Pancreas (tissue), 10 donors: ENCODE measurements around the gene NUDT5. TPM values are rescaled to one million over a fixed set of nuclear protein-coding genes. Genes with fewer than 3 reads are reported as not detected.
"Not testable (repeated sequence)": the region's sequence is repeated elsewhere in the genome, so short reads cannot be mapped to it uniquely, and the experiment has no call there.

ENCODE experiments used
- ATAC-seq, 4 donors: fragments of 200-7000 bp; cut with Tn5 transposase; one replicate each; pipeline versions ENCODE4 v1.8.0 to v1.9.1; 2020; ENCODE audit warnings: mild to moderate bottlenecking in 4 of 4, moderate library complexity in 4 of 4
- DNase-seq, 6 donors: peaks; one replicate each; pipeline ENCODE4 v3.0.0-alpha.2; 2020
- FAIRE-seq: peaks from 2 replicates; lab custom pipeline; 2012; peaks lifted over from hg19 to GRCh38; lab: Jason Lieb, UNC
- H3K27ac ChIP-seq, 4 donors: fragments of 200-600 bp; sonication (generic); 1 replicate in 3 of 4; 2 replicates in 1 of 4; pipeline versions ENCODE4 v1.5.0 to v1.8.0; 2020
- H3K27me3 ChIP-seq, 4 donors: fragments of 200-600 bp; one replicate each; pipeline ENCODE4 v1.8.0; 2021
- H3K36me3 ChIP-seq, 3 donors: fragments of 200-600 bp; sonication (generic) in 1 of 3; one replicate each; pipeline versions ENCODE4 v1.5.0 to v1.8.0; 2020 to 2021
- H3K4me1 ChIP-seq, 3 donors: fragments of 200-600 bp; one replicate each; pipeline ENCODE4 v1.8.0; 2021
- H3K4me3 ChIP-seq, 4 donors: fragments of 200-600 bp; sonication (generic) in 2 of 4; one replicate each; pipeline versions ENCODE4 v1.5.0 to v1.8.0; 2020 to 2021
- H3K9me3 ChIP-seq, 4 donors: fragments of 200-600 bp; one replicate each; pipeline ENCODE4 v1.8.0; 2021
- WGBS, 2 donors: extraction: QIAGEN DNeasy Blood & Tissue Kit; methylation state at CpG; one replicate each; pipeline ENCODE4 v1.1.7; 2013; 5-methylcytosine and 5-hydroxymethylcytosine counted together
- intact Hi-C, 3 donors: fragments of 100-400 bp; cut with DNase I; formaldehyde crosslinking; loops; one replicate each; pipeline versions ENCODE4 v1.11.1 to v1.14.2; 2022
- polyA plus RNA-seq, 2 donors: library from polyadenylated mRNA; stranded (reverse); fragments of 200-250 nt; gene quantifications; one replicate each; pipeline ENCODE4 v1.2.3, GENCODE V29; 2013
- total RNA-seq, 6 donors: library from RNA; stranded (reverse); fragmentation: NEBNext Ultra II Directional in 4 of 6; extraction: Animal tissue kit (Norgen Biotek cat#: 25700) in 4 of 6; gene quantifications; one replicate each; pipeline versions ENCODE4 v1.2.1 to v1.2.4, GENCODE V29; 2021 to 2023
- TF ChIP-seq, protein P1 (sequence below), 4 donors: fragments of 200-600 bp; sonication (generic) in 3 of 4; IDR thresholded peaks; one replicate each; pipeline versions ENCODE4 v1.5.0 to v1.8.0; 2021; ENCODE audit warnings: antibody characterized with exemption in 4 of 4
- donor health status: healthy with polysubstance abuse.
- donor health status: DM: no; HTN: no; CAD: no; lungs with moderate emphysema.
- donor health status: DM: no; HTN: no; CAD: no.
- donor health status: control.
- donor health status: control.
- donor health status: Bipolar disorder and iron deficiency.
- donor health status: DM: yes; HTN: yes; CAD: no.
- donor health status: DM: no; HTN: no; CAD: no.
- donor health status: DM: no; HTN: no; CAD: no.
- donor health status: DM: yes; HTN: yes; CAD: no.

The NUDT5 gene
- total and polyA plus RNA-seq, 8 donors = 9.1 to 20.0 (median 18.1) TPM

DNA sequence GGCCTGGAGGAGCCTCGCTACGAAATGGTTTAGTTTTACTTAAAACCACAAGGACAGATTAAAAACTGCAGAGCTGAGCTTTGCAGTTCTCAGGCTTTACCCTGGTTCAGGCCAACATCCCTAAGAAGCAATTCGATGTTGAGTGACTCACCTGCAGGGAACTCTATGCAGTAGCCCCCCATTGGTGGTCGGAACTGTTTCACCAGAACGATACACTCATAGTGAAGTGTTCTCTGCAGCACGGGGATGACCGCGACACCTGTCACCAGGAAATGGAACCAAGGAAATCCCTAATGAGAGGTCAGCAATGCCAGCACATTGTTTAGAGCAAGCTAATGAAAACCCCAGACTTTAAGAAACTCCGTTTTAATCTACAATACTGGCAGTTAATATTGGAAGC, 18.0 kb downstream of the NUDT5 start:
- intact Hi-C loops = no loop called here
- WGBS, 2 donors = 91 to 92% methylated on average over 9 of the region's 9 CpGs
- H3K4me1 ChIP-seq = no peaks in the 10 kb centered on the region
- H3K36me3 ChIP-seq = peaks cover 0 to 22% (median 0%) of the 10 kb centered on the region in 3 donors
- ATAC-seq (no peak), FAIRE-seq (no peak), DNase-seq (no peak)
- H3K27ac ChIP-seq = no peak overlapping the region
- no peaks in the 10 kb centered on the region for H3K9me3 ChIP-seq
- H3K4me3 ChIP-seq = no peak overlapping the region
- no peaks in the 10 kb centered on the region for H3K27me3 ChIP-seq
- TF ChIP-seq, protein P1, sequence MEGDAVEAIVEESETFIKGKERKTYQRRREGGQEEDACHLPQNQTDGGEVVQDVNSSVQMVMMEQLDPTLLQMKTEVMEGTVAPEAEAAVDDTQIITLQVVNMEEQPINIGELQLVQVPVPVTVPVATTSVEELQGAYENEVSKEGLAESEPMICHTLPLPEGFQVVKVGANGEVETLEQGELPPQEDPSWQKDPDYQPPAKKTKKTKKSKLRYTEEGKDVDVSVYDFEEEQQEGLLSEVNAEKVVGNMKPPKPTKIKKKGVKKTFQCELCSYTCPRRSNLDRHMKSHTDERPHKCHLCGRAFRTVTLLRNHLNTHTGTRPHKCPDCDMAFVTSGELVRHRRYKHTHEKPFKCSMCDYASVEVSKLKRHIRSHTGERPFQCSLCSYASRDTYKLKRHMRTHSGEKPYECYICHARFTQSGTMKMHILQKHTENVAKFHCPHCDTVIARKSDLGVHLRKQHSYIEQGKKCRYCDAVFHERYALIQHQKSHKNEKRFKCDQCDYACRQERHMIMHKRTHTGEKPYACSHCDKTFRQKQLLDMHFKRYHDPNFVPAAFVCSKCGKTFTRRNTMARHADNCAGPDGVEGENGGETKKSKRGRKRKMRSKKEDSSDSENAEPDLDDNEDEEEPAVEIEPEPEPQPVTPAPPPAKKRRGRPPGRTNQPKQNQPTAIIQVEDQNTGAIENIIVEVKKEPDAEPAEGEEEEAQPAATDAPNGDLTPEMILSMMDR (IDR thresholded peaks at IDR 0.05) = no peak

DNA sequence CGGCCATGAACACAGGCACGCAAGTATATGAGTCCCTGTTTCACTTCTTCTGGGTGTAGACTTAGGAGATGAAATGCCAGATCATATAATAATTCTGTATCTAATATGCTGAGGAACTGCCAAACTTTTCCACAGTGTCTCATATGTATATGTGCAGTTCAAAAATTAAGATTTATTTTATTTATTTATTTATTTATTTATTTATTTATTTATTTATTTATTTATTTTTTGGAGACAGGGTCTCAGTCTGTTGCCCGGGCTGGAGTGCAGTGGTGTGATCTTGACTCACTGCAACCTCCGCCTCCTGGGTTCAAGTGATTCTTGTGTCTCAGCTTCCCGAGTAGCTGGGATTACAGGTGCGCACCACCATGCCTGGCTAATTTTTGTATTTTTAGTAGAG, 24.2 kb downstream of the NUDT5 start:
- ATAC-seq, H3K9me3 ChIP-seq, H3K4me3 ChIP-seq, H3K27me3 ChIP-seq, intact Hi-C loops, H3K4me1 ChIP-seq, H3K27ac ChIP-seq, DNase-seq, FAIRE-seq: not testable (repeated sequence)
- peaks cover 0 to 51% (median 6%) of the 10 kb centered on the region in 3 donors for H3K36me3 ChIP-seq
- 88 to 96% methylated on average over 6 of the region's 6 CpGs for WGBS, 2 donors

DNA sequence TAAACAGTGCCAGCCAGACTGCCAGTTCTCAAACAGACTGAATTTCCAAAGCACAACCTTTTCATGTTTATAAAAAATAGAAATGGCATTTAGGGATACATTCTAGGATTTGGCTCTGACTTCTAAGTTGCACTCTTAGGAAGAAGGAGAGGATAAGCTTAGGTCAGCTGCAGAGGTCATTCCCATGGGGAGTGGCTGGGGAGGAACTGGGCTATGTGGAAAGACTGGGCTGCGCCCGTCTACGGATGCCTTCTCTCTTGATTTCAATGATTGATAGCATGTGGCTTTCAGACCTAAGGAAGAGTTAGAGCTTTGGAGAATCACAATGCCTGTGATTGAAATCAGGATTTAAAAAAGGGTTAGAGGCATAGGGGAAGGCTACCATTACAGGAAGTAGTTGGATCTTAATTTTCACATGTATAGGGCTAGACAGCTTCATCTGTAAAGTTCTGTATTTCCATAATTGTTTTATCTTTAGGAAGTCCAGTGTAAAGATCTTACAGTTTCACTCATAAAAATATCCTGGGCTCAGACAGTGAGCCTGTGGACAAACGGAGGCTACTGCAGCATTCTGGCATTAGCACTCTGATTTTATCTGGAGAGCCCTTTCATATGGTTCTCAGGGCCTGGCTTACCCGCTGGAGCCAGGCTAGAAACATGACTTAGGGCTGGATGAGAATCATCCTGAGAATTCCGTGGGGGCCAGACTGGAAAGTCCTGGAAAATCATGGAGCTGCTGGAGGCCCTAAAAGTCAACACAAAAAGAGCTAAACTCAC, 29.5 kb downstream of the NUDT5 start:
- H3K36me3 ChIP-seq = peaks cover 0 to 38% (median 6%) of the 10 kb centered on the region in 3 donors
- no peak for ATAC-seq
- H3K9me3 ChIP-seq = peaks cover 0 to 3% (median 0%) of the 10 kb centered on the region in 4 donors
- H3K4me1 ChIP-seq = no peaks in the 10 kb centered on the region
- FAIRE-seq = no peak
- intact Hi-C loops = no loop called here
- H3K27me3 ChIP-seq = no peaks in the 10 kb centered on the region
- no peak overlapping the region for H3K27ac ChIP-seq
- WGBS, 2 donors = 89 to 93% methylated on average over 6 of the region's 6 CpGs
- TF ChIP-seq, protein P1 (IDR thresholded peaks at IDR 0.05) = no peak
- no peak overlapping the region for H3K4me3 ChIP-seq
- no peak for DNase-seq

DNA sequence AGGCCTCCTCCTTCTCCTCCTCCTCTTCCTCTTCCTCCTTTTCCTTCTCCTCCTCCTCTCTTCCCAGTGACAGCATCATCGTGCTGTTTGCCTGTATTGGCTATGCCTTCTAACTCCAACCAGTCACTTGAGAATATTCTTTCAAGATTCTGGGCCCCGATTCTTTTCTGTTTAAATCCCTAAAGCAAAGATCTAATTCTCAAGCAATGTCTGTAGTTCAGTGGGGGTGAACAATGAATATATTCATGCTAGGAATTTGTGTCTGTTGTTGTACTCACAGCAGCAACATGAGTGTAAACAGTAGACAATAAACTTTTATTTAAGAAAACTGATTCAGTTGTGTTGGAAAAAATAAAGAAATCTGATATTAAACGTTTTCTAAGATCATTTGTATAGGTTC, 30.7 kb downstream of the NUDT5 start:
- no peak overlapping the region for H3K27ac ChIP-seq
- no peaks in the 10 kb centered on the region for H3K4me1 ChIP-seq
- peaks cover 0 to 3% (median 0%) of the 10 kb centered on the region in 4 donors for H3K9me3 ChIP-seq
- DNase-seq (no peak), ATAC-seq (no peak), FAIRE-seq (no peak)
- TF ChIP-seq, protein P1 (IDR thresholded peaks at IDR 0.05) = no peak
- intact Hi-C loops = no loop called here
- H3K36me3 ChIP-seq = peaks cover 0 to 28% (median 0%) of the 10 kb centered on the region in 3 donors
- WGBS, 2 donors = 71 to 75% methylated on average over 3 of the region's 3 CpGs
- H3K27me3 ChIP-seq = no peaks in the 10 kb centered on the region
- H3K4me3 ChIP-seq = no peak overlapping the region

DNA sequence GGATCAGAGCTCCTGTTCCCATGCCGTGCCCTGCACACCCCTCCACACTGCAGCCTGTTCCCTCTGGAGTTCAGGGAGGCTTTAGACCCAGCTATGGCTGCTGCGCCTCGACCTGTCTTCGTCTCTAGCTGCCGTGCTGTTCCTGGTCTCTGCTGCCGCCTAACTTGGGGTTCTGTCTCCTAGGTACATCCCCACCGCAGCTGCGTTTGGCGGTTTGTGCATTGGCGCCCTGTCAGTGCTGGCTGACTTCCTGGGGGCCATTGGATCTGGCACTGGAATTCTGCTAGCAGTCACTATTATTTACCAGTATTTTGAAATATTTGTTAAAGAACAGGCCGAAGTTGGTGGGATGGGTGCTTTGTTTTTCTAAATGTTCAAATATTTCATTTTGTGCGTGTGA, 31.6 kb downstream of the NUDT5 start:
- FAIRE-seq (no peak), DNase-seq (no peak), ATAC-seq (no peak)
- intact Hi-C loops = no loop called here
- Histone ChIP-seq H3K4me1 (no peaks in the 10 kb centered on the region), H3K4me3 (no peak overlapping the region), H3K9me3 (peaks cover 0 to 3% (median 0%) of the 10 kb centered on the region in 4 donors), H3K27ac (no peak overlapping the region), H3K36me3 (peaks cover 0 to 23% (median 0%) of the 10 kb centered on the region in 3 donors), H3K27me3 (no peaks in the 10 kb centered on the region)
- 91 to 95% methylated on average over 12 of the region's 12 CpGs for WGBS, 2 donors
- TF ChIP-seq, protein P1 (IDR thresholded peaks at IDR 0.05) = no peak
